CD4-positive, alpha-beta T cell (primary cell): Measurements from ENCODE around the gene RELT. TPM values are rescaled to one million over a fixed set of nuclear protein-coding genes. Genes with fewer than 3 reads are reported as not detected.

ENCODE experiments used
- ATAC-seq: fragments of 200-7000 bp; cut with Tn5 transposase; one replicate; pipeline ENCODE4 v1.10.0; 2022; ENCODE audit warnings: mild to moderate bottlenecking; ENCODE audit not compliant: poor library complexity
- CTCF ChIA-PET: fragments of 350-600 bp; sonication (Branson Sonifier 250); formaldehyde crosslinking; loops from one replicate; lab custom pipeline; 2021; ENCODE audit warnings: antibody characterized with exemption, inconsistent platforms; lab: Charles Lee
- POLR2A ChIA-PET: fragments of 350-600 bp; sonication (Branson Sonifier 250); formaldehyde crosslinking; loops from one replicate; lab custom pipeline; 2021; ENCODE audit warnings: antibody characterized with exemption, inconsistent platforms; lab: Charles Lee
- DNase-seq, 14 experiments: peaks; one replicate each; pipeline ENCODE4 v3.0.0-alpha.2; 2013 to 2020; ENCODE audit warnings: mixed read lengths in 2 of 14
- H3K27ac ChIP-seq, 2 donors: one replicate each; pipeline versions ENCODE4 v1.5.1 to v1.7.0; 2013; ENCODE audit warnings: low read length in 2 of 2, low read depth in 1 of 2, mild to moderate bottlenecking in 1 of 2
- H3K27me3 ChIP-seq, 2 experiments: 1 replicate in 1 of 2; 2 replicates in 1 of 2; pipeline versions ENCODE4 v1.6.1 to v1.7.0; 2013; ENCODE audit warnings: low read length in 2 of 2, control low read depth in 1 of 2, mild to moderate bottlenecking in 1 of 2, moderate library complexity in 1 of 2; ENCODE audit not compliant: insufficient read depth in 2 of 2, control insufficient read depth in 1 of 2
- H3K36me3 ChIP-seq: one replicate; pipeline ENCODE4 v1.6.1; 2013; ENCODE audit warnings: low read length, control low read depth; ENCODE audit not compliant: insufficient read depth
- H3K4me1 ChIP-seq: one replicate; pipeline ENCODE4 v1.6.1; 2013; ENCODE audit warnings: low read length, control low read depth; ENCODE audit not compliant: insufficient read depth
- H3K4me3 ChIP-seq: one replicate; pipeline ENCODE4 v1.5.1; 2013; ENCODE audit warnings: mild to moderate bottlenecking, low read length, moderate library complexity
- H3K9me3 ChIP-seq, 2 experiments: 1 replicate in 1 of 2; 2 replicates in 1 of 2; pipeline versions ENCODE4 v1.6.1 to v1.7.0; 2013; ENCODE audit warnings: low read length in 2 of 2, mild to moderate bottlenecking in 2 of 2, control low read depth in 1 of 2, moderate library complexity in 1 of 2; ENCODE audit not compliant: control insufficient read depth in 1 of 2, insufficient read depth in 1 of 2
- H3K27ac Mint-ChIP-seq: one replicate; pipeline ENCODE4 v1.8.0; 2020; ENCODE audit warnings: mixed read lengths
- H3K27me3 Mint-ChIP-seq: one replicate; pipeline ENCODE4 v1.8.0; 2021; ENCODE audit warnings: mixed read lengths
- H3K36me3 Mint-ChIP-seq: one replicate; pipeline ENCODE4 v1.8.0; 2021; ENCODE audit warnings: low read depth, mixed read lengths
- H3K4me1 Mint-ChIP-seq: one replicate; pipeline ENCODE4 v1.8.0; 2021; ENCODE audit warnings: low read depth, mixed read lengths
- H3K4me3 Mint-ChIP-seq: one replicate; pipeline ENCODE4 v1.8.0; 2020; ENCODE audit warnings: mild to moderate bottlenecking, mixed read lengths
- H3K9me3 Mint-ChIP-seq: one replicate; pipeline ENCODE4 v1.8.0; 2020; ENCODE audit warnings: mixed read lengths
- CTCF ChIP-seq: fragments of 200-600 bp; IDR thresholded peaks from one replicate; pipeline ENCODE4 v1.8.0; 2022; ENCODE audit warnings: antibody characterized with exemption, mild to moderate bottlenecking
- intact Hi-C, 2 experiments: fragments of 100-400 bp; cut with DNase I in 1 of 2; cut with micrococcal nuclease in 1 of 2; formaldehyde crosslinking; loops; one replicate each; pipeline versions ENCODE4 v1.15.1 to v1.9.0; 2023 to 2025; cut with DNase I, micrococcal nuclease
- total RNA-seq, 174 experiments: library from RNA in 2 of 174; stranded (reverse) in 2 of 174; gene quantifications; one replicate each; pipeline ENCODE4 v1.2.3 and lab custom pipeline; 2021 to 2026

RELT gene
- total RNA-seq, 2 experiments from 2014 or later = 107 to 114 TPM

- peaks cover 62% of the 10 kb centered on the region for H3K4me1 Mint-ChIP-seq
- intact Hi-C loops = no loop called here
- H3K9me3 ChIP-seq = no peaks in the 10 kb centered on the region
- ATAC-seq = no peak
- H3K4me1 ChIP-seq = peaks cover 84% of the 10 kb centered on the region
- H3K27ac Mint-ChIP-seq = peak overlapping the region; percentile 80
- no peaks in the 10 kb centered on the region for H3K9me3 Mint-ChIP-seq
- ChIA-PET POLR2A (interaction anchor here (1.4 to 2.0 kb wide), 2 partner anchors 9 to 20 kb away, joined by 4 to 8 read pairs; no protein-coding TSS in a partner anchor), CTCF (interaction anchor here (1.0 kb wide), 1 partner anchor 35 kb away, joined by 4 read pairs; no protein-coding TSS in a partner anchor)
- H3K36me3 ChIP-seq = peaks cover 12% of the 10 kb centered on the region
- no peak for TF ChIP-seq CTCF
- peak overlapping the region; percentile 25 for H3K4me3 Mint-ChIP-seq
- H3K36me3 Mint-ChIP-seq = peaks cover 5% of the 10 kb centered on the region
- H3K27ac ChIP-seq = peak overlapping the region; percentile 25 to 45
- no peaks in the 10 kb centered on the region for H3K27me3 ChIP-seq
- H3K4me3 ChIP-seq = no peak overlapping the region
- DNase-seq = peak in 1 of 14 experiments; percentile 43
- no peaks in the 10 kb centered on the region for H3K27me3 Mint-ChIP-seq
Measured at GRCh38 chr11:73386016-73386415, 9.8 kb downstream of the RELT start.

GRCh38 chr11:73386546-73386945 lies 10.3 kb downstream of the RELT start:
- intact Hi-C loops = no loop called here
- no peak for TF ChIP-seq CTCF
- ATAC-seq (no peak), DNase-seq (no peak)
- POLR2A ChIA-PET = interaction anchor here (1.4 kb wide), 1 partner anchor 9 kb away, joined by 4 read pairs; no protein-coding TSS in a partner anchor
- H3K4me3 ChIP-seq = no peak overlapping the region
- peaks cover 15% of the 10 kb centered on the region for H3K36me3 ChIP-seq
- peak overlapping the region; percentile 80 for H3K27ac Mint-ChIP-seq
- H3K27me3 ChIP-seq = no peaks in the 10 kb centered on the region
- no peaks in the 10 kb centered on the region for H3K9me3 ChIP-seq
- CTCF ChIA-PET = interaction anchor here (1.0 kb wide), 1 partner anchor 35 kb away, joined by 4 read pairs; no protein-coding TSS in a partner anchor
- H3K4me1 Mint-ChIP-seq = peaks cover 59% of the 10 kb centered on the region
- H3K4me3 Mint-ChIP-seq = peak overlapping the region; percentile 25
- no peaks in the 10 kb centered on the region for H3K27me3 Mint-ChIP-seq
- peaks cover 5% of the 10 kb centered on the region for H3K36me3 Mint-ChIP-seq
- H3K27ac ChIP-seq = peak overlapping the region in 1 of 2 donors; percentile 25
- peaks cover 79% of the 10 kb centered on the region for H3K4me1 ChIP-seq
- H3K9me3 Mint-ChIP-seq = no peaks in the 10 kb centered on the region

GRCh38 chr11:73387594-73388264 lies 11.5 kb downstream of the RELT start:
- ChIA-PET POLR2A (interaction anchor here (0.8 kb wide), 1 partner anchor 11 kb away, joined by 3 read pairs; the partner anchor contains the start of gene RELT), CTCF (no interaction called here)
- intact Hi-C loops = no loop called here
- no peak for DNase-seq
- H3K9me3 ChIP-seq = no peaks in the 10 kb centered on the region
- H3K4me1 Mint-ChIP-seq = peaks cover 51% of the 10 kb centered on the region
- H3K27me3 Mint-ChIP-seq = no peaks in the 10 kb centered on the region
- peaks cover 5% of the 10 kb centered on the region for H3K36me3 Mint-ChIP-seq
- no peak overlapping the region for H3K4me3 ChIP-seq
- peaks cover 67% of the 10 kb centered on the region for H3K4me1 ChIP-seq
- no peak overlapping the region for H3K27ac ChIP-seq
- H3K9me3 Mint-ChIP-seq = no peaks in the 10 kb centered on the region
- H3K27ac Mint-ChIP-seq = peak overlapping the region; percentile 80
- H3K4me3 Mint-ChIP-seq = no peak overlapping the region
- TF ChIP-seq CTCF = no peak
- ATAC-seq = no peak
- H3K36me3 ChIP-seq = peaks cover 23% of the 10 kb centered on the region
- no peaks in the 10 kb centered on the region for H3K27me3 ChIP-seq
